GM12875 (cell line): ENCODE data around the gene LPP.

Experiments used
- H3K4me3 ChIP-seq: one replicate; pipeline ENCODE4 v1.5.1; 2011; ENCODE audit warnings: low read depth, low read length, control low read depth
- TF ChIP-seq, protein P1 (sequence below): IDR thresholded peaks from 2 replicates; pipeline ENCODE4 v1.5.1; 2011; ENCODE audit warnings: low read depth, mild to moderate bottlenecking, control low read depth, inconsistent platforms, low read length, moderate library complexity, borderline replicate concordance; ENCODE audit not compliant: insufficient read depth

The LPP gene

GRCh38 chr3:188157971-188158370, 4.0 kb downstream of the LPP start:
- H3K4me3 ChIP-seq: no peak overlapping the region
- TF ChIP-seq, protein P1, sequence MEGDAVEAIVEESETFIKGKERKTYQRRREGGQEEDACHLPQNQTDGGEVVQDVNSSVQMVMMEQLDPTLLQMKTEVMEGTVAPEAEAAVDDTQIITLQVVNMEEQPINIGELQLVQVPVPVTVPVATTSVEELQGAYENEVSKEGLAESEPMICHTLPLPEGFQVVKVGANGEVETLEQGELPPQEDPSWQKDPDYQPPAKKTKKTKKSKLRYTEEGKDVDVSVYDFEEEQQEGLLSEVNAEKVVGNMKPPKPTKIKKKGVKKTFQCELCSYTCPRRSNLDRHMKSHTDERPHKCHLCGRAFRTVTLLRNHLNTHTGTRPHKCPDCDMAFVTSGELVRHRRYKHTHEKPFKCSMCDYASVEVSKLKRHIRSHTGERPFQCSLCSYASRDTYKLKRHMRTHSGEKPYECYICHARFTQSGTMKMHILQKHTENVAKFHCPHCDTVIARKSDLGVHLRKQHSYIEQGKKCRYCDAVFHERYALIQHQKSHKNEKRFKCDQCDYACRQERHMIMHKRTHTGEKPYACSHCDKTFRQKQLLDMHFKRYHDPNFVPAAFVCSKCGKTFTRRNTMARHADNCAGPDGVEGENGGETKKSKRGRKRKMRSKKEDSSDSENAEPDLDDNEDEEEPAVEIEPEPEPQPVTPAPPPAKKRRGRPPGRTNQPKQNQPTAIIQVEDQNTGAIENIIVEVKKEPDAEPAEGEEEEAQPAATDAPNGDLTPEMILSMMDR: no peak

DNA sequence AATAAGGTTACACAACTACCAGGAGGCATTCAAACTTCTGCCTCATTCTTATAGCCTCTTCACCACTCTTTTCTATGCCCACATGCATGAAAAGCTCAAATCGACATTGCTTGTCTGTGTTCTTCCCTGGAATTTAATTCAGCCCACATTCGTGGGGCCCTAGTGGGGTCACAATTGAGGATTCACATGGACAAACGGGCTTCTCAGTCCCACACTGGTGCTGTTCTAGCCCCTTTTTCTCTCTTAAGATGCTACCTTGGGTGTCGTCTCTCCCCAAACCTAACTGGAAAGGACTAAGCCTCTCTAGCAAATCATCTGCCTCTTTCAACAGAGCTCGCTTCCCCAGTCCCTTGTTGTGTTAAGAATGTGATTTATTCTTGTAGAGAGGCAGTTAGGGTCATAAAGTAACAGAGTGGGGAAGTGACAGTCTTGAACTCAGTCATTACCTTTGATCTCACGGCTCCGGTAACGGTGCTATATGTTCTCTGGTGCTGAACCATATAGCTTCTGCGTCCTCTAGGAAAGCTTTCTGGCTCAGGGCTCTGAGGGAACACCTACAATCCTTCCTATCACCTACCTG, 4.9 kb downstream of the LPP start:
- TF ChIP-seq, protein P1: no peak
- H3K4me3 ChIP-seq: no peak overlapping the region

- no peak overlapping the region for H3K4me3 ChIP-seq
- TF ChIP-seq, protein P1: no peak
Observed at GRCh38 chr3:188160751-188161150, 6.8 kb downstream of the LPP start.

DNA sequence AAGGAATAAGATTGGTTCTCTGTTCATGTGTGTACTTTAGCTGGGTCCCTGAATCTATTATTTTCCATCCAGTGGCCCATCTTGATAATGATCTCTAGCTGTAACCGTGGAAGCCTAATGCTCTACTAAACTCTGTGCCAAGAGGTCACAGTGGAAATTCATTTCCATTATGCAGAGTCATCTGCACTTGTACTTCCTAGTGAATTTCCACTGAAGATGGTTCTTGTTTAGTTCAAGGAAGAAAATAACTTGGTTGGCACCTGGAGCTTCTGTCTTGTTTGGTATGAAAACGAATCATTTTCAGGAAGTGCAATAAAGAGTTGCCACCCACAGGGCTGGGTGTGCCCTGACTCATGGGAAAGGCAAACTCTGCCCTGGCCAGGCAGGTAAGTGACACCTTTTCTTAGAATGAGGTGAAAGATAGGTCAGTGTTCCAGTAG, 10.3 kb downstream of the LPP start:
- H3K4me3 ChIP-seq: no peak overlapping the region
- TF ChIP-seq, protein P1: no peak

DNA sequence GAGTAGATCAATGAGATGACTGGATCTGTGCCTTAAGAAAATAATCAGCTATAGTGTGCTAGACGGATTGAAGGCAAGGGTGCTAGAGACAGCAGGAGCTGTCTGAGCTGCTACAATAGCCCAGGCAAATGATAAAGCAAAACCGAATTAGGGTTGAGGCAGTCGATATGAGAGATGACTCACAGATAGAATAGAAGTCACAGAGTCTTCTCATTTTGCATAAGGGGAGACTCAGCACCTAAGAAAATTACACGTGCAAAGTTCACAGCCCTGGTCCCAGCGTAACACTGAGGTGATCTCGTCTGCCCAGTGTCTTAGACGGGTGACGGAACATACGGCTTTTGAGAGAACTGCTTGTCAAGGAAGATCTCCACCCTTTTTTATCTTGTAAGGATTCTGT, 11.6 kb downstream of the LPP start:
- no peak overlapping the region for H3K4me3 ChIP-seq
- TF ChIP-seq, protein P1: no peak

DNA sequence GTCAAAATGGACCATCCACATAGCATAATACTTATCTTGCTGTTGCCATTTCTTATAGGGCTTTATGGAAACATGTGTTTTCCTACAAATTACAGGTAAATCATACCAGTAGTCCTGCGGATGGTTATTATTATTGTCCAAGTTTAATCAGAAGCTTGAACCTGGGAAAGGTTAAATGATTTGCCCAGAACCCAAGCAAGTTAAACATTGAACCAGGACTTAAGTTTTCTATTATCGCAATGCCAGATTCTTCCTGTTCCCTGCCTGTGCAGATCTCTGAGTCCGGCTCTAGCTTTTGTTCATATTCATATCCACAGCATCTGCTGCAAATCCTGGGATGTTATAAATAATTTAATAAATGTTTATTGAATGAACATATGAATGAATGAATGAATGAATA, 12.5 kb downstream of the LPP start:
- TF ChIP-seq, protein P1: no peak
- H3K4me3 ChIP-seq: no peak overlapping the region

DNA sequence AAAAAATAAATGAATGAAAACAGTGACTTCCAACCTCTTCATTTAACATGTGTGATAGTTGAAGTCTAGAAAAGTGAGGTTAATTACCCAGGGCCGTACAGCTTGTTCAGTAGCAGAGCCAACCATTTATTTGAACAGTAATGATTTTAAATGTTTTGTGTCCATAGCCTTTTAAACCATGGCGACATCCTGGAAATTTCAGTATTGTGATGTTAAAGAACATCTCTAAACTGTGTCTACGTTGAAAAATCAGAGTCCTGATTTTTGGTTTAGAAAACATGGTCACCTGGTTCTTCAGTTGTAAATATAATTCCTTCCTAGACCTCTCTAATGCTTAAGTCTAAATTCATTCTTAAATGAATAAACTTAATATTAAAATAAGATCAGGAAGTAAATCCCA, 14.2 kb downstream of the LPP start:
- no peak overlapping the region for H3K4me3 ChIP-seq
- TF ChIP-seq, protein P1: no peak
